Uterus (tissue), 2 donors: ENCODE data around the gene ZNF689.

Experiments used
- CTCF ChIP-seq, 4 experiments: fragments of 200-600 bp in 2 of 4; fragments of 450-650 bp in 2 of 4; sonication (generic) in 2 of 4; IDR thresholded peaks; one replicate each; pipeline ENCODE4 v1.5.1; 2016 to 2019; ENCODE audit warnings: antibody characterized with exemption in 4 of 4, mild to moderate bottlenecking in 2 of 4, moderate library complexity in 1 of 4
- POLR2A ChIP-seq, 2 donors: fragments of 450-650 bp; IDR thresholded peaks; one replicate each; pipeline ENCODE4 v1.6.1; 2016; ENCODE audit warnings: antibody characterized with exemption in 2 of 2, mild to moderate bottlenecking in 1 of 2, moderate library complexity in 1 of 2

DNA sequence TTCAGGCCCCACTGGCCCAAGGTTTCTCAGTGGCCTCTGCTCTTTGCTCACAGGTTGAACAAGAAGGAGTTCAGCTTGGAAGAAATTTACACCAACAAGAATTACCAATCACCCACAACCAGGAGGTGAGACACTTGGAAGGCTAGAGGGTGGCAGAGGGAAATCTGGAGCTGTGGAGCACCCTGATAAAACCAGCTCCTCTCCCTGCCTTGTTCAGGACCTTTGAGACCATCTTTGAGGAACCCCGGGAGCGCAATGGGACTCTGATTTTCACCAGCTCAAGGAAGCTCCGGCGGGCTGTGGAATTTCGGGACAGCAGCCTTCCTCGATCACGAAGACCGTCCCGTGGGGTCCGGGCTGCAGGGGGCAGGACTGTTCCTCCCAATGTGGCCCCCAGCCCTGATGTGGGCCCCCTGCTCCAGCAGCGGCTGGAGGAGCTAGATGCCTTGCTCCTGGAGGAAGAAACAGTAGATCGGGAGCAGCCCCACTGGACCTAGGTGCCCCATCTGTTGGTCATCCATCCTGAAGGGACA, 45.7 kb upstream of the ZNF689 start:
- TF ChIP-seq POLR2A (IDR thresholded peaks at IDR 0.05) (no peak), CTCF (IDR thresholded peaks at IDR 0.05) (no peak)
